GM18861 (cell line): ENCODE measurements around the gene ALOX12.
"Not testable (repeated sequence)": the region's sequence is repeated elsewhere in the genome, so short reads cannot be mapped to it uniquely, and the experiment has no call there.

Experiments
- ATAC-seq: cut with Tn5 transposase; IDR thresholded peaks from one replicate; pipeline ENCODE4 v1.9.1; 2021; ENCODE audit not compliant: unreplicated experiment

ALOX12 gene, protein sequence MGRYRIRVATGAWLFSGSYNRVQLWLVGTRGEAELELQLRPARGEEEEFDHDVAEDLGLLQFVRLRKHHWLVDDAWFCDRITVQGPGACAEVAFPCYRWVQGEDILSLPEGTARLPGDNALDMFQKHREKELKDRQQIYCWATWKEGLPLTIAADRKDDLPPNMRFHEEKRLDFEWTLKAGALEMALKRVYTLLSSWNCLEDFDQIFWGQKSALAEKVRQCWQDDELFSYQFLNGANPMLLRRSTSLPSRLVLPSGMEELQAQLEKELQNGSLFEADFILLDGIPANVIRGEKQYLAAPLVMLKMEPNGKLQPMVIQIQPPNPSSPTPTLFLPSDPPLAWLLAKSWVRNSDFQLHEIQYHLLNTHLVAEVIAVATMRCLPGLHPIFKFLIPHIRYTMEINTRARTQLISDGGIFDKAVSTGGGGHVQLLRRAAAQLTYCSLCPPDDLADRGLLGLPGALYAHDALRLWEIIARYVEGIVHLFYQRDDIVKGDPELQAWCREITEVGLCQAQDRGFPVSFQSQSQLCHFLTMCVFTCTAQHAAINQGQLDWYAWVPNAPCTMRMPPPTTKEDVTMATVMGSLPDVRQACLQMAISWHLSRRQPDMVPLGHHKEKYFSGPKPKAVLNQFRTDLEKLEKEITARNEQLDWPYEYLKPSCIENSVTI

DNA sequence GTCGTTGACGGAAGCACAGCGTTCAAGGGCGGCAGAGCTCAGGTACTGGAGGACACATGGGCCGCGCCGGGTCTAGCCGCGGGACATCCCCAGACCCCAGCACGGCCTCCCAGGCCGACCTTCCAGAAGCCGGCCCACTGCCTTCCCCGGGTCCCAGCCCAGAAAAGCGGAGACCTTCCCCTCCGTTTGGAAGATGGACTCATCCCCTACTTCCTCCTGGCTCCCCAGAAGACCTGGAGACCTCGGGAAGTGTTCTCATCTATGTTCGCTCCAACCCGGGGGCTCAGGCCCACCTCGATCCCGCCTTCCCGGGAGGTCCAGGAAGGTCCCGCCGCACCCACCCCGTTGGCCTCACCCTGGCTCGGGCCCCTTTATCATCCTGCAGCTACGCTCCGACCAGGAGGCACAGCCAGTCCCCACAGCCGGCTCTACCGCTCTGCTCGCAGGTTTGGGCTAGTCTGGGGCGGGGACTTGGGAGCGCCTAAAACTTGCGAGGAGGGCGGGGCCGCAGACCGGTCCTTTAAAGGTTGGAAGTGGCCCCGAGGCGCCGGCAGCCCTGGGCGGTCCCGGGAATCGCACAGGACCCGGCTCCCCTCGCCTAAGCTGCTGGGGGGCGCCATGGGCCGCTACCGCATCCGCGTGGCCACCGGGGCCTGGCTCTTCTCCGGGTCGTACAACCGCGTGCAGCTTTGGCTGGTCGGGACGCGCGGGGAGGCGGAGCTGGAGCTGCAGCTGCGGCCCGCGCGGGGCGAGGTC, at the start of gene ALOX12:
Gene ALOX12, plus strand, starts transcription at position 550 of the 756 bp plus-strand sequence. Its CDS starts 69 bp downstream, at position 619.
- ATAC-seq: no peak

DNA sequence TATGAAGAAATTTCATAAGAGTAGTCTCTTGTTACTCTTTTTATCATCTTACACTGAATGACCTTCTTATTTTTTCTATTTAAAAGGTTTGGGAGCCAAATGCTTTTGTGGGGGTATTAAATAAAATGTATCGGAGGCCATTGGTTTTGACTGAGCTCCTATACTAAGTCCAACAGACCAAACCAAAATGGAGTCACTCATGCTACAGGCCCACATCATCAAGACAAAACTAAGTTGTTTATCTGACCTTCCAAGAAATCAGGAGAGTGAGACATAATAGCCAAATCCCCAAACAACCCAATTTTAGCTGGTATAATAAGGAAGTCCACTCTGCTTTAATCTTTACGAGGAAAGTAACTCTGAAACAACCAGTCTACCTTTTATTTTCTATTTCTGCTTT, 48.1 kb upstream of the ALOX12 start:
- ATAC-seq: no peak

DNA sequence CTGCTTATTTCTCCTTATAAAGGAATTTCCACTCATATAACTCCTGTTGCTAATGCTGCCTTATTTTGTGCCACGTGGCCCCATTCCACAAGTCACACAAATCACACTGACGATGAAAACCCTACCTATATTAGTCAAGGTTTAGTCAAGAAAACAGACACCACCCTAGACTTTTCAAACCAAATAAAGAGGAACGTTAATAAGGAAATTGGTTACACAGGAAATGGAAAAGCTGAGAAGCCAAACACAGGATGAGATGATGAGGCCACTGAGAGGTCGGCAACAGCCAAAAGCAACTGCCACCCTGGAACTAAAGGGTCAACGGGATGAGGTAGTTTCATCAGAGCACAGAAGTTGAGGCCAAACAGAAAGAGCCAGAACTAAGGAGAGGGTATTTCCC, 47.3 kb upstream of the ALOX12 start:
- no peak for ATAC-seq

DNA sequence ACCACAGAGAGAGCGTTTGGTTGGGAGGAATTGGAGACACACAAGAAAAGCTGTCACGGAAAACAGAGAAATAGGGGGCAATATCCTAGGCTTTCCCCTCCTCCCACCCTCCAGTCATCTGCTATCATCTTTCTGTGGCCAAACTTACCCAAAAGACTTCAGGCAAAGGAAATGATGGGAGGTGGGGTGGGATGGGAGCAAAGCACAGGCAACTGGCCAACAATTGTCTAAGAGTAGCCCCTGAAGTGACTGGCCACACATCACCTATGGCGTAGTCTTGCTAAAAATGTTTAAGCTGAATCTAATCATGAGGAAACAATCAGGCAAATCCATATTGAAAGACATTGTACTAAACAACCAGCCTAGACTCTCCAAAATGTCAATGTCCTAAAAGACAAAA, 46.9 kb upstream of the ALOX12 start:
- no peak for ATAC-seq

DNA sequence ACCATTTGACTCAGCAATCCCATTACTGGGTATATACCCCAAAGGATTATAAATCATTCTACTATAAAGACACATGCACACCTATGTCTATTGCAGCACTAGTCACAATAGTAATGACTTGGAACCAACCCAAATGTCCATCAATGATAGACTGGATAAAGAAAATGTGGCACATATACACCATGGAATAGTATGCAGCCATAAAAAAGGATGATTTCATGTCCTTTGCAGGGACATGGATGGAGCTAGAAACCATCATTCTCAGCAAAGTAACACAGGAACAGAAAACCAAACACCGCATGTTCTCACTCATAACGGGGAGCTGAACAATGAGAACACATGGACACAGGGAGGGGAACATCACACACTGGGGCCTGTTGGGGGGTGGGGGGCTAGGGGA, 44.9 kb upstream of the ALOX12 start:
- not testable (repeated sequence) for ATAC-seq

DNA sequence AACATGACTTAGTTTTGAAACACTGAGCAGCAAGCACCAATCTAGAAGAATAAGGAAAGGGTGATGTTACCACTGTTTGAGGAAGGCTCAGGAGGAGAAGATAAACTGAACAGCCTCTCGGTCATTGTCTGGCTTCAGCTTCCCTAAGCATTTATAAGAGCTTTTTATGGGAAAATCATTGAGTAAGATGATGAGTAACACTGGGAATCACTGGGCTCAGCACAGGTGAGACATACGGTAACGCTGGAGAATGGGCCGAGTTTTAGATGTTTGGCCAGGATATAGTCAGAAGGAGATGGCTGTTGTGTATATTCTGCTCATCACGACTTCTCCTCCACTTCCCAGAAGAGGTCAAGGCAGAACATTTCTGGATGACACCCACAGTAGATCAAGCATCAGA, 42.2 kb upstream of the ALOX12 start:
- ATAC-seq: no peak

DNA sequence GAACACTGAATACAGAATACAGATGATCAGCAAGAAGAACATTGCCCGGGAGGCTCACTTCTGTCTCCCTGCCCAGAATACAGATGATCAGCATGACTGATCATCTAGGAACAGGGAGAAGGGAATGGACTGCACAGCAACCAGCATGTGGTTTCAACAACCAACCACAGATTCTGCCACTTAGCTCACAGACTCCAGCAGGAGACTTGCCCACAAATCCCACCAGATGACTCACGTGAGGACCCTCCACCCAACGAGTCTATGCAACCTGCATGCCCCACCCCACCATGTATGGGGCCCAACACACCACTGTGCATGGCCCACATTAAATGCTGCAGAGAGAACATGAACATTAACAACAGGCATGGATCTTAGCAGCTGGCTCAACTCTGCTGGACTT, 36.1 kb upstream of the ALOX12 start:
- ATAC-seq: no peak

DNA sequence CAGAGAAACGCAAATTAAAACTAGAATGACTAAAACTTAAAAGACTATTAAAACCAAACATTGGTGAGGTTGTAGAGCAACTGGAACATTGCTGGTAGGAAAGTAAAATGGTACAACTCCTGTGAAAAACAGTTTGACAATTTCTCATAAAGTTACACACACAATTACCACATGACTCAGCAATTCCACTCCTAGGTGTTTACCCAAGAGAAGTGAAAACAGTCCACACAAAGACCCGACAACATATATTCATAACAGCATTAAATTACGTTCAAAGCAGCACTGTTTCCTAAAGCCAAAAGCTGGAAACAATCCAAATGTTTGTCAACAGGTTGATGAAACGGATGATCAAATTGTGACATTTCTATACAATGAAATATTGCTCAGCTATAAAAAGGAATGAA, 26.5 kb upstream of the ALOX12 start:
- no peak for ATAC-seq

DNA sequence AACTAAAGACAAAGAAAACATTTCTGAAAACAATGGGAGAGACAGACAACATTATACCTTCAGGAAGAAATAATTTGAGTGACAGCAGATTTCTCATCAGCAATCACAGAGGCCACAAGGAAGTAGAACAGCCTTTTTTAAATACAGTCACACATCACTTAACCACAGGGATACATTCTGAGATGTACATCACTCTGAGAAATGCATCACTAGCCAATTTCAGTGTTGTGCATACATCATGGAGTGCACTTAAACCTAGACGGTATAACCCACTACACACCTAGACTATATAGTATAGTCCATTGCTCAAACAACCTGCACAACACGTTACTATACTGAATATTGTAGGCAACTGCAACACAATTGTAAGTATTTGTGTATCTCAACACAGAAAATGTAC, 24.9 kb upstream of the ALOX12 start:
- no peak for ATAC-seq

DNA sequence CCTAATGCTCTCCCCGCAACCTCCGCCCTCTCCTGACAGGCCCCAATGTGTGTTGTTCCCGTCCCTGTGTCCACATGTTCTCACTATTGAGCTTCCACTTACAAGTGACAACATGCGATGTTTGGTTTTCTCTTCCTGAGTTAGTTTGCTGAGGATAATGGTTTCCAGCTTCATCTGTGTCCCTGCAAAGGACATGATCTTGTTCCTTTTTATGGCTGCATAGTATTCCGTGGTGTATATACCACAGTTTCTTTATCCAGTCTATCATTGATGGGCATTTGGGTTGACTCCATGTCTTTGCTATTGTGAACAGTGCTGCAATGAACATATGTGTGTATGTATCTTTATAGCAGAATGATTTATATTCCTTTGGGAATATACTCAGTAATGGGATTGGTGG, 16.4 kb upstream of the ALOX12 start:
- not testable (repeated sequence) for ATAC-seq

DNA sequence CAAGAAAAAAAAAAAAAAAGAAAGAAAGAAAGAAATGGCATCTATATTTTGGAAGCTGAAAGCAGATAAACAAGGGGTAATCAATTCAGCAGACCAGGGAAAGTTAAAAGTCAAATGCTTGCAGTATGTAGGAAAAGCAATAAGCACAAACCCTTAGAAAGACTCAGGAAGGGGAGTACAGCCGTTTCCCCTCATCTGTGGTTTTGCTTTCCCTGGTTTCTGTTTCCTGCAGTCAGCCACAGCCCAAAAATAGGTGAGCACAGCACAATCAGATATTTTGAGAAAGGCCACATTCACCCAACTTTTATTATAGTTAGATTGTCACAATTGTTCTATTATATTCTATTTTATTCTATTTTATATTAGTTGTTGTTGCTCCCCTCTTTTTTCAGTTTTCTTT, 14.4 kb upstream of the ALOX12 start:
- ATAC-seq: no peak

DNA sequence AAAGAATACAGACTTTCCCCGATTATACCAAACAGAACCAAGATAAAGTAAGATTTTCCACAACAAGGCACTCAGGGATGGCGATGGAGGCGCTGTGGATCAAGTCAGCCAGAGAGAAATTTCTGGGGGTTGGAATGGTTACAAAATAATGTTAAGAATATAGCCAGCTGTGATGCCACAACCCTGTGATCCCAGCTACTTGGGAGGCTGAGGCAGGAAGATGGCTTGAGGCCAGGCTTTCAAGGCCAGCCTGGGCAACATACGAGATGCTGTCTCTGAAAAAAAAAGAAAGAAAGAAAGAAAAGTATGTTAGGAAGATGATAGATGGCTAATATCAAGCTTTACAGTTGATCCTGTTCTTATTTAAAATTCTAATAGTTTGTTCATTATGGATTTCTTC, 10.6 kb upstream of the ALOX12 start:
- ATAC-seq: no peak

DNA sequence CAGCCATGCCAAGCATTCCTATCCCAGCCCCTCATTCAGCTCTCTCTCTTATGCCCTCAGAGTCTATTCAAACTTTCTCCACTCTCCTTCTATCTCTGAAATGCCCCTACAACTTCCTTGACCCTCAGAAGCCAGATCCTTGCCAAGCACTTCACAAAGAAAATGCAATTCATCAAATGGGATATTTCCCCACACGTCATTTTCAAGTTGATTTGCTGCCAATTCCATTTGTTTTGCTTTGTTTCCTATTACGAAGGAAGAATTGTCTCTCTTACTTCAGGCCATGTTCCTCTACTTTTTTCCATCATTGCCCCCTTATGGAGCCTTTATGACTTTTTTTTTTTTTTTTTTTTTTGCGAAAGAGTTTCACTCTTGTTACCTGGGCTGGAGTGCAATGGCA, 9.2 kb upstream of the ALOX12 start:
- no peak for ATAC-seq

DNA sequence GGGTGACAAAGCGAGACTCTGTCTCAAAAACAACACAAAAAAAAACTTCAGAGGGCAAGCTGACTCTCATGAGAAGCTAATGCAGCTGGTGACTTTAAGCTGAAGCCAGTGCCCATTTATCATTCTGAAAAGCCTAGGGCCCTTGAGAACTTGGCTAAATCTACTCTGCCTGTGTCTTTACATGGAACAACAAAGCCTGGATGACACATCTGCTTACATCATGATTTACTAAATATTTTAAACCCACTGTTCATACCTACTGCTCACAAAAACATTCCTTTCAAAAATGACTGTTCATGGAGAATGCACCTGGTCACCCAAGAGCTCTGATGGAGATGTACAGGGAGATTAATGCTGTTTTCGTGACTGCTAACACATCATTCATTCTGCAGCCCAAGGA, 6.1 kb upstream of the ALOX12 start:
- ATAC-seq: no peak

DNA sequence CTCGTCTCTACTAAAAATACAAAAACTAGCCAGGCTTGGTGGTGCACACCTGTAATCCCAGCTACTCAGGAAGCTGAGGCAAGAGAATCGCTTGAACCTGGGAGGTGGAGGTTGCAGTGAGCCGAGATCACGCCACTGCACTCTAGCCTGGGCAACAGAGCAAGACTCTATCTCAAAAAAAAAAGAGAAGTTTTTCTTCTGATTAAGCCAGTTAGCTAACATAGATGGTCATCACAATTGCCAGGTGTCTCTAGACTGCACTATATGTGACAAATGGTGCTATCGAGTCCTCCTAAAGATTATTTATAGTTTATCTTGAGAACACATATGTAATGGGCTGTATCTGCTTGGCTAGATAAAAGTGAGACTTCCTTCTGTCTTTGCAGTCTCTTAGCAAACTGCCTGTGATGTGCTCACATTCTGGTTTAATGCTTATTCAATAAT, 2.2 kb upstream of the ALOX12 start:
- not testable (repeated sequence) for ATAC-seq

DNA sequence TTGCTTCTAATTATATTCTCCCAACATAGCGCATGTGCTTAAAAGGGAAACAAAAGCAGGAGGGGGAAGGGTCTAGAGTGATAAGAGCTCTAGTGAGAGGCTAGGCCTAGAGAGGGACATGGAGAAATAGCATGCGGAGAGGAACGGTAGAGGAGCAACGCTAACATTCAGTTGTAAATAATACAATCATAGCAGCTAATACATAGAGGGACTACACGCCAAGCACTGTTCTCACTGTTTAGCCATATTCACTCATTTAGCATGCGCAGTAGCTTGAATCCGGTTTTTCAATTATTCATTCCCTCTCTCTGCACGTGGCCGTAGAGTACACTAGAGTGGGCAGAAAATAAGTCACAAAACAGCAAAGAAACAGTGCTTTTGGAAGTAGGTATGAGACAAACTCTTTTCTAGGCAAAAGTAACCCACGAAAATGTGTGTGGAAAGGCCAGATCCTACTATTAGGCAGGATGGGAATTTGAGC, 1.7 kb upstream of the ALOX12 start:
- ATAC-seq: no peak

DNA sequence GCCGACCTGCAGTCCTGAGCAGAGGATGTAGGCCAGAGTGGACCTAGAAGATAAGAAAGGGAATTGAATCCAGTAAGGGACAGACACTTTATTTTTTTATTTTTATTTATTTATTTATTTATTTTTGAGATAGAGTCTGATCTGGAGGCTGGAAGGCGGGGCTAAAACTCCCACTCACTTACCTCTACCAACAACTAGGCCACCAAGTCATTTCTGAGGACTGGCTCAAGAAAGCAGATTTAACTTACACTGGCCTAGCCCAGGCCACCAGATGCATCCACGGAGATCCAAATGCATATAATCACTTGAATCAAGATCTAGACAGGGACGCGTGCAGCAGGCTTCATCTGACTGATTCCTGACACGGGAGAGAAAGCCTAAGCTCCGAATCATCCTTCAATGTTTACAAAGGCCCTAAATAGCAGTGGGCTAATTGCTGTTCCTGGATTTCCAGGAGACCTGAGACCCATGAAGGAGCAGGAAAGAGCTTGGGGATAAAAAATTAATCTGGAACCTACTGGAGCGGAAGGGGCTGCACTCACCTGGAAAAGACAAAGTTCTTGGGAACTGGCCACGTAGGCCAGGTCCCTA, 1.1 kb upstream of the ALOX12 start:
- no peak for ATAC-seq

DNA sequence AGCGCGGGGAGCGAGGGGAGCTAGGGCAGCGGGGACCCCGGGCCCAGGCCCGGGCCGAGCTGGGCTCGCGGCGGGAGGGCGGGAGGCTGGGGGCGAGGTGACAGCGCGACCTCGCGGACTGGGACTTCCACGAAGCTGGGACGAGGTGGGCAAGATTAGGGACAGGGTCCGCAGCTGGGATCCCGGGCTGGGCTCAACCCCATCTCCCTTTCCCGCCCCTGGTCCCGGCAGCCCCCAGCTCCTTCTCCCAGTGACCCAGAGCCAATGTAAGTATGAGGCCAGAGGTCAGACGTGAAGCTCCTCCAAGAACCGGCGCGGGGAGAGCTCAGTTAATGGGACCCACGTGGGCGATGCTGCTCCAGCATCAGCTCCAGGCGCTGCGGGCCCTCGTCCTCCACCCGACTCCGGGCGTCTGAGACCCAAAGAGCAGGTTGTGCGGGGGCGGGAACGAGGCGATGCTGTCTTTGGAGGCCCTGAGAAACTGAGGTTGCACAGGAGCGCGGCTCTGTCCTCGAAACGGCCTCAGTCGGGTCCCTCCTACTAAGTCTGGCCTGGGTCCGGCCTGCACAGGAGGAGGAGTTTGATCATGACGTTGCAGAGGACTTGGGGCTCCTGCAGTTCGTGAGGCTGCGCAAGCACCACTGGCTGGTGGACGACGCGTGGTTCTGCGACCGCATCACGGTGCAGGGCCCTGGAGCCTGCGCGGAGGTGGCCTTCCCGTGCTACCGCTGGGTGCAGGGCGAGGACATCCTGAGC, 585 bp downstream of the ALOX12 start:
- no peak for ATAC-seq

DNA sequence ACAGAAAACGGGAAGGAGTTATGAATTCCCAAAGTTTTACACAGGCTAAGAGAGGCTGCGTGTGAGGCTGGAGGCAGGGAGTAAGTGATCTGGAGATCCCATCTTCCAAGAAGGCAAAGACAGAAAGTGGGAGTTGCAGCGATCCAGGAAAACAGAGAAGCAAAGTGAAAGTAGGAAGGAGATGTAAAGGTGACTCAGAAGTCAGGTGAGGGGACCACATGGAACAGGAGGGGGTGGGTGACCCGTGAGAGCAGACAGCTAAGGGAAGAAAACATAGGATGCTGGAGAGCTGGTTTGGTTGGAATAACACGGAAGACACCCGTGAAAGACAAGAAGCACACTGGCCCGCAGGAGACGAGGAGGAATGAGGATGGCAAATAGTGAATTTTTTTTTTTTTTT, 1.3 kb downstream of the ALOX12 start:
- no peak for ATAC-seq

DNA sequence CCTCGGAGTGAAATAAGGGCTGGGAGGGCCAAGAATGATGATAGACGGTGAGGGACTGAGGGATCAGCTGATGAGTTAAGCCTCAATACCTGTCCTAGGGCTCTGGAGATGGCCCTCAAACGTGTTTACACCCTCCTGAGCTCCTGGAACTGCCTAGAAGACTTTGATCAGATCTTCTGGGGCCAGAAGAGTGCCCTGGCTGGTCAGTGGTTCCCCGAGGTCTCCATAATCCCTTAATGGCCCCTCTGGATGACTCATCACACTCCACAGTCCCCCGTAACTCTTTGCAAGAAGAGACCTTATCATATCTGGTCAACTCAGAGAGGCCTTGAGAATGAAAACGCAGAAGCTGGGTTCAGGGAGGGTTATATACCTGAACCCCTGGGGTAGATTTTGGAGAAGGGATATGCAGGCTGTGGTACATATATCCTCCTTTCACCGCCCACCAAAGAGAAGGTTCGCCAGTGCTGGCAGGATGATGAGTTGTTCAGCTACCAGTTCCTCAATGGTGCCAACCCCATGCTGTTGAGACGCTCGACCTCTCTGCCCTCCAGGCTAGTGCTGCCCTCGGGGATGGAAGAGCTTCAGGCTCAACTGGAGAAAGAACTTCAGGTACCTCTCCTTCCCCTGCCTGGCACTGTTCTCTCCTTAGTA, 3.1 kb downstream of the ALOX12 start:
- ATAC-seq: no peak
